GM12891 (cell line): ENCODE measurements around the gene AP2A2.

Source experiments
- PAX5 ChIP-seq: IDR thresholded peaks from 2 replicates; pipeline ENCODE4 v1.6.1; 2011; ENCODE audit warnings: low read length, moderate library complexity, mild to moderate bottlenecking; ENCODE audit not compliant: insufficient read depth, severe bottlenecking
- POLR2AphosphoS5 ChIP-seq: IDR thresholded peaks from 2 replicates; pipeline ENCODE4 v1.6.1; 2011; ENCODE audit warnings: low read depth, low read length, control low read depth
- TAF1 ChIP-seq: IDR thresholded peaks from 2 replicates; pipeline ENCODE4 v1.6.1; 2011; ENCODE audit warnings: low read depth, low read length, control low read depth

DNA sequence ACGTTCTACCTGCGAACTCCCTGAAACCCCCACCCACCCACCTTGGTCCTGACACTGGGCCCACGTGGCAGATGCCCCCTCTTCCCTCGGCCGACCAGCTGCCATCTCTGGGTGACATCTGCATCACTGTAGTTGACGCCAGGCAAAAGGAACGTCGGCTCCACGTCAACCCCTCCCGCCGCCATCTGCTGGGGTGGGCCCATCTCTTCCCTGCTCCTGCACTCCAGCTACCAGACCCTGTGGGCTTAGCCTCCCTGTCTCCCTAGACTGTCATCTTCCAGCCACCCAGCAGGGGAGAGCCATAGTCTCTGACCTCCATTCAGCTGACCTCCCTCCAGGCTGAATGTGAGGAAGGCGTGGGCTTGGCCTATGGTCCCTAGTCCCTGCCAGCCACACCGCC, 36.4 kb upstream of the AP2A2 start:
- TF ChIP-seq PAX5 (no peak), POLR2AphosphoS5 (no peak), TAF1 (no peak)
